ENCODE measurements around the gene PFAS.

DNA sequence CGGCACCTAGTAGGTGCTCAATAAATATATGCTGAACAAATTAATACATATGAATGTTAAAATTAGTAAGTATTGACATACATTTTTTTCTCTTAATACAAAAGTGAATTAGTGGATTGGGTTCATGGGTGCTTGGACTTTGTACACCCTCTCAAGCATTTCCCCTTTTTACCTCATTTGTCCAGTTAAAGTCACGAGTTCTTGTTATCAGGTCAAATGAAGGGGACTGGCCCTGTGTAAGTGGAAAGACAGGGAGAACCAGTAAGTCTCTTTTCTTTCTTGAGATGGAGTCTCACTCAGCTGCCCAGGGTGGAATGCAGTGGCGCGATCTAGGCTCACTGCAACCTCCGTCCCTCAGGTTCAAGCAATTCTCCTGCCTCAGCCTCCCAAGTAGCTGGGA is 25.7 kb downstream of the PFAS start:
- TF ChIP-seq POLR2A (IDR thresholded peaks at IDR 0.05; ENCODE audit: low read depth, low read length), result no peak
- no peak for TF ChIP-seq POLR2AphosphoS5 (IDR thresholded peaks at IDR 0.05; ENCODE audit: low read depth, low read length)

Data from GM12892 (cell line).